Measurements from ENCODE around the gene CAT.

GRCh38 chr11:34445956-34446355 is 7.2 kb downstream of the CAT start:
- TF ChIP-seq CTCF (IDR thresholded peaks at IDR 0.05), result no peak
- no peak for TF ChIP-seq POLR2A (IDR thresholded peaks at IDR 0.05)

Data from testis (tissue), 2 donors.